Endothelial cell of umbilical vein (primary cell): Measurements from ENCODE around the gene COL19A1. TPM values are rescaled to one million over a fixed set of nuclear protein-coding genes. Genes with fewer than 3 reads are reported as not detected.

Source experiments
- BruUV-seq: library from RNA; stranded (reverse); fragments of 400-500 nt; replicated peaks from 2 replicates; lab custom pipeline; 2021; lab: Mats Ljungman, UMichigan
- CTCF ChIA-PET: fragments of 300-600, 350-600 bp; sonication (Branson Sonifier 250); formaldehyde crosslinking; loops from one replicate; lab custom pipeline; 2021; ENCODE audit warnings: antibody characterized with exemption, inconsistent platforms; lab: Charles Lee
- POLR2A ChIA-PET: fragments of 300-600, 350-600 bp; sonication (Branson Sonifier 250); formaldehyde crosslinking; loops from one replicate; lab custom pipeline; 2021; ENCODE audit warnings: antibody characterized with exemption, inconsistent platforms; lab: Charles Lee
- DNase-seq: peaks from one replicate; pipeline ENCODE4 v3.0.0-alpha.2; 2011; ENCODE audit warnings: low read depth, low spot score
- FAIRE-seq: peaks from 2 replicates; lab custom pipeline; 2011; peaks lifted over from hg19 to GRCh38; lab: Jason Lieb, UNC
- H2AFZ ChIP-seq: 2 replicates; pipeline ENCODE4 v1.6.0; 2012; ENCODE audit warnings: low read depth, low read length, control low read depth, inconsistent platforms
- H3K27ac ChIP-seq: 2 replicates; pipeline ENCODE4 v1.5.1; 2011; ENCODE audit warnings: low read depth, mild to moderate bottlenecking, control low read depth, low read length, moderate library complexity; ENCODE audit not compliant: insufficient read depth
- H3K27me3 ChIP-seq, 2 experiments: 2 replicates each; pipeline versions ENCODE4 v1.6.0 to v1.6.1; 2011; ENCODE audit warnings: low read length in 2 of 2, mixed read lengths in 1 of 2; ENCODE audit not compliant: control insufficient read depth in 2 of 2, insufficient read depth in 2 of 2
- H3K36me3 ChIP-seq, 2 experiments: 2 replicates in 1 of 2; 3 replicates in 1 of 2; pipeline ENCODE4 v1.5.1; 2011; ENCODE audit warnings: low read length in 2 of 2, mild to moderate bottlenecking in 1 of 2, moderate library complexity in 1 of 2; ENCODE audit not compliant: control insufficient read depth in 2 of 2, insufficient read depth in 2 of 2; ENCODE audit errors: extremely low read depth in 1 of 2
- H3K4me1 ChIP-seq: 3 replicates; pipeline ENCODE4 v1.5.1; 2011; ENCODE audit warnings: mild to moderate bottlenecking, low read length; ENCODE audit not compliant: control insufficient read depth, insufficient read depth; ENCODE audit errors: extremely low read depth
- H3K4me2 ChIP-seq: 2 replicates; pipeline ENCODE4 v1.6.1; 2011; ENCODE audit warnings: low read length, control low read depth, mixed read lengths; ENCODE audit not compliant: insufficient read depth
- H3K4me3 ChIP-seq, 3 experiments: fragments of 200-600 bp in 1 of 3; sonication (generic), shearing (Covaris generic) in 1 of 3; replicated peaks in 1 of 3; 2 replicates each; pipeline ENCODE4 v1.5.1; 2011 to 2016; ENCODE audit warnings: control low read depth in 3 of 3, low read length in 3 of 3, mild to moderate bottlenecking in 2 of 3, inconsistent platforms in 1 of 3, low read depth in 1 of 3, moderate library complexity in 1 of 3; ENCODE audit not compliant: insufficient read depth in 1 of 3
- H3K79me2 ChIP-seq: 2 replicates; pipeline ENCODE4 v1.6.0; 2012; ENCODE audit warnings: low read length, inconsistent platforms; ENCODE audit not compliant: control insufficient read depth, insufficient read depth
- H3K9ac ChIP-seq: replicated peaks from 2 replicates; pipeline ENCODE3; 2011; ENCODE audit warnings: low read length, control low read depth; ENCODE audit not compliant: insufficient read depth; ENCODE audit errors: extremely low read depth
- H3K9me1 ChIP-seq: replicated peaks from 3 replicates; pipeline ENCODE4 v1.6.0; 2011; ENCODE audit warnings: mild to moderate bottlenecking, low read length; ENCODE audit not compliant: control insufficient read depth, insufficient read depth; ENCODE audit errors: extremely low read depth
- H3K9me3 ChIP-seq: replicated peaks from 2 replicates; pipeline ENCODE4 v1.5.1; 2012; ENCODE audit warnings: low read length, inconsistent platforms; ENCODE audit not compliant: control insufficient read depth, insufficient read depth
- H4K20me1 ChIP-seq: replicated peaks from 2 replicates; pipeline ENCODE3; 2011; ENCODE audit warnings: mild to moderate bottlenecking, low read length; ENCODE audit not compliant: control insufficient read depth, insufficient read depth; ENCODE audit errors: extremely low read depth
- CTCF ChIP-seq, 2 donors: IDR thresholded peaks; 1 replicate in 1 of 2; 2 replicates in 1 of 2; pipeline ENCODE4 v1.5.1; 2011; ENCODE audit warnings: low read length in 2 of 2, mild to moderate bottlenecking in 2 of 2, moderate library complexity in 2 of 2, control low read depth in 1 of 2, inconsistent platforms in 1 of 2, low read depth in 1 of 2; ENCODE audit not compliant: insufficient read depth in 1 of 2; ENCODE audit errors: extremely low read depth in 1 of 2
- EZH2 ChIP-seq: IDR thresholded peaks from 2 replicates; pipeline ENCODE4 v1.6.1; 2012; ENCODE audit warnings: borderline replicate concordance, low read depth, mild to moderate bottlenecking, moderate library complexity, low read length, inconsistent platforms; ENCODE audit not compliant: severe bottlenecking
- FOS ChIP-seq: IDR thresholded peaks from 2 replicates; pipeline ENCODE4 v1.6.1; 2011; ENCODE audit warnings: mild to moderate bottlenecking, low read length, moderate library complexity, borderline replicate concordance; ENCODE audit not compliant: insufficient read depth
- GATA2 ChIP-seq: IDR thresholded peaks from 2 replicates; pipeline ENCODE4 v1.7.0; 2011; ENCODE audit warnings: low read depth, mild to moderate bottlenecking, moderate library complexity, mixed read lengths, low read length; ENCODE audit not compliant: insufficient read length, insufficient read depth
- JUN ChIP-seq: IDR thresholded peaks from 2 replicates; pipeline ENCODE4 v1.6.1; 2011; ENCODE audit warnings: borderline replicate concordance, low read depth; ENCODE audit not compliant: insufficient read length, insufficient read depth
- MAX ChIP-seq: IDR thresholded peaks from 2 replicates; pipeline ENCODE4 v1.6.1; 2011; ENCODE audit not compliant: insufficient read depth, insufficient read length
- MYC ChIP-seq: IDR thresholded peaks from one replicate; pipeline ENCODE4 v1.6.1; 2011; ENCODE audit warnings: mild to moderate bottlenecking, low read depth, low read length
- POLR2A ChIP-seq: IDR thresholded peaks from 2 replicates; pipeline ENCODE4 v1.6.1; 2012; ENCODE audit warnings: low read depth, mild to moderate bottlenecking, control low read depth, low read length
- POLR2AphosphoS5 ChIP-seq: IDR thresholded peaks from 2 replicates; pipeline ENCODE4 v1.6.1; 2012; ENCODE audit warnings: low read depth, mild to moderate bottlenecking, control low read depth, low read length, moderate library complexity; ENCODE audit not compliant: insufficient read depth
- dilution Hi-C: fragments of 300-500 bp; cut with MboI; formaldehyde crosslinking; loops from one replicate; pipeline ENCODE4 v1.15.0; 2019; ENCODE audit warnings: low sequenced_read_pairs; ENCODE audit not compliant: extremely low pct_ligation_motif_present
- intact Hi-C: fragments of 100-400 bp; cut with micrococcal nuclease; formaldehyde crosslinking; loops from one replicate; pipeline ENCODE4 v1.10.0; 2022
- polyA plus RNA-seq, 4 experiments: library from polyadenylated mRNA; depleted of rRNA in 3 of 4; stranded (reverse) in 3 of 4; unstranded in 1 of 4; fragments of >200 nt; gene quantifications; 2 replicates each; pipeline versions ENCODE4 v1.2.1 to v1.2.3, GENCODE V29; 2011 to 2012; ENCODE audit warnings: missing spikeins in 1 of 4
- total RNA-seq: library from RNA; stranded (reverse); gene quantifications from 2 replicates; pipeline ENCODE4 v1.2.3, GENCODE V29; 2021

Gene COL19A1
- total and polyA plus RNA-seq, 2 donors (not counting 3 experiments of a cell fraction or from before 2014, with no cell fraction given), result not detected

GRCh38 chr6:70183538-70183937 is 317.2 kb downstream of the COL19A1 start:
- H3K4me1 ChIP-seq, result no peaks in the 10 kb centered on the region
- no peak overlapping the region for H2AFZ ChIP-seq
- intact Hi-C loops, result no loop called here
- BruUV-seq, result no TSS peak
- H3K27me3 ChIP-seq, result no peaks in the 10 kb centered on the region
- TF ChIP-seq POLR2A (no peak), POLR2AphosphoS5 (no peak), MAX (no peak), JUN (no peak), EZH2 (no peak), FOS (no peak), GATA2 (no peak), CTCF (IDR thresholded peaks at IDR 0.05; ENCODE audit: extremely low read depth in 1 of 2, insufficient read depth in 1 of 2, low read depth in 1 of 2, low read length in 2 of 2) (no peak), MYC (no peak)
- no peak overlapping the region for H3K4me2 ChIP-seq
- DNase-seq (no peak), FAIRE-seq (no peak)
- H3K9ac ChIP-seq, result no peak overlapping the region
- H3K36me3 ChIP-seq, result no peaks in the 10 kb centered on the region
- no peak overlapping the region for H3K4me3 ChIP-seq
- H3K27ac ChIP-seq, result no peak overlapping the region
- dilution Hi-C loops, result no loop called here
- no peaks in the 10 kb centered on the region for H4K20me1 ChIP-seq
- POLR2A ChIA-PET, result no interaction called here
- H3K9me1 ChIP-seq, result no peaks in the 10 kb centered on the region
- H3K79me2 ChIP-seq, result no peaks in the 10 kb centered on the region
- no peaks in the 10 kb centered on the region for H3K9me3 ChIP-seq
- CTCF ChIA-PET, result no interaction called here
